ENCODE data around the gene ABCG2.

GRCh38 chr4:88143504-88143903, 14.9 kb downstream of the ABCG2 start:
- TF ChIP-seq CTCF (conservative IDR thresholded peaks at IDR 0.05; ENCODE audit: low read length) (no peak), EZH2phosphoT487 (IDR thresholded peaks at IDR 0.05; ENCODE audit: borderline replicate concordance) (no peak)

All from Loucy (cell line).